ENCODE measurements around the gene YEATS2.

DNA sequence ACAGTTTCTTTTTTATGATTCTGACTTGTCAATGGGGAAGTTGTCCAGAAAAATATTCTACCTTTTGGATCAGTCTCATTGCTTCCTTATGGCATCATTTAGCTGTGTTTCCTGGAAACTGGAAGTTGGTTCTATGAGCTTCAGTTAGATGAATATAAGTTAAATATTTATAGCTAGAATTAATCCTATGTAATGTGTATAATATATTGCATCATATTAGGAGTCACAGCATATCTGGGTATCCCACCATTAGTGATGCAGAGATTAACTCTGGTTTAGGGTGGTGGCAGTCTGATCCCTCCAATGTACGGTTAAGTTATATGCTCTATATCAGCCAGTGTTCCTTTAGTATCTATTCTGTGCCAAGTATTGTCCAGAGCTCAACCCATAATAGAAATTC, 42.9 kb upstream of the YEATS2 start:
- TF ChIP-seq CTCF (optimal IDR thresholded peaks at IDR 0.05 in 1 of 3, IDR thresholded peaks at IDR 0.05 in 1 of 3, conservative IDR thresholded peaks at IDR 0.05 in 1 of 3; ENCODE audit: extremely low read depth in 1 of 3, insufficient read depth in 2 of 3, low read length in 3 of 3), result no peak
- TF ChIP-seq EZH2 (IDR thresholded peaks at IDR 0.05; ENCODE audit: low read length), result no peak
